Hippocampal formation (tissue), 2 donors: ENCODE data around the gene SPATS1.

ENCODE experiments used
- DNase-seq, 2 donors: peaks; one replicate each; lab custom pipeline; 2025; lab: John Stamatoyannopoulos, UW

Gene SPATS1, protein sequence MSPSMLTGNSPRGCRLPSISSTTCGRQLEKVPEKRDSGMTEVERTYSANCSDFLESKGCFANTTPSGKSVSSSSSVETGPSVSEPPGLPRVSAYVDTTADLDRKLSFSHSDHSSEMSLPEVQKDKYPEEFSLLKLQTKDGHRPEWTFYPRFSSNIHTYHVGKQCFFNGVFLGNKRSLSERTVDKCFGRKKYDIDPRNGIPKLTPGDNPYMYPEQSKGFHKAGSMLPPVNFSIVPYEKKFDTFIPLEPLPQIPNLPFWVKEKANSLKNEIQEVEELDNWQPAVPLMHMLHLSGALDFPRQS

DNA sequence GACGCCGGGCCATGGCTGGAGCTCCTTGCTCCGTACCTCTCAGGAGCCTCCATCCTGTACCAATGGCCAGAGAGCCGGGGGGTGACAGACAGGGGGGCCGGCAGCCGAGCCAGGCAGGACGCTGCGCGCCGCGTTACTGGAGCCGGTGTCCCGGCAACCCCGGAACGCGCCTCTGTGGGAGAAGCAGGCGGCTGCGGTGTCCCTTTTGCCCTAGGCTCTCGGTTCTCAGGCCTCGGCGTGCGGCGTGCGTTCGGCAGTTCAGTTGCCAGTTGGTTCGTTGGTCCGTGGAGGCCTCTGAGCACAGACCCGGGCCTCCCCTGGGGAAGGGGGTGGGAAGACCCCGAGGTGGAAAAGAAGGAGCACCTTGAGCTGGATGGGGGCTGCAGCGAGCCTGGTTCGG is at the start of gene SPATS1:
Gene SPATS1, plus strand, starts transcription at position 162 of the 400 bp plus-strand sequence. CDS start 446 bp downstream, outside the sequence.
- DNase-seq: no peak

DNA sequence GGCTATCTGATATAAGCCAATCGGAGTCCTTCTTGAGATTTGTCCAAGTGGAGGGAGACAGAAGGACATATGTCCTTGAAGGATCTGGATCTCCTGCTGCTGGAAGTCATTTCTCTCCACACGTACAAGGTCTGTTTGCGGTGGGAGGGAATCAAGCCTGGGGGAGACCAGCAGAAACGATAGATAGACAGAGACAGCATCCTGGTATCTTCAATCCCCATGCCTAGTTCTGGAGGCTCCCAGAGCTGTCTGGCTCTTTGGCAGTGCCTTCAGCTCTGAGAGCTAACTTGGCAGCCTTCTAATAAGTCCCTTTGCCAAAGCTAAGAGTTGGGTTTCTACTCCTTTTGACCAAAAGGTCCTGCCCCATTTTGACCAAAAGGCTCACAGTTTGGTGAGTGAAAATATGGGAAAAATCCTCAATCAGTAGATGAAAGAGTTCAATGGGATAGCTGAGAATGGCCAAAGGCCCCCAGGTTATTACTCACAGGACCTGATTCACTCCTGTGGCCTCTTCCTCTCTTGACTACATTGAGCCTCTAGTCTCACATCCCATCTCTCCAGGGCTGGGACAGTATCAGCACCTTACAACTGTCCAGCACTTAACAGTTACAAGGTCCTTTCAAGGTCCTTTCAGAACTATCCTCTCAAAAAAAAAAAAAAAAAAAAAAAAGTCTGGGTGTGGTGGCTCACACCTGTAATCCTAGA is 49.6 kb upstream of the SPATS1 start:
- DNase-seq: no peak

DNA sequence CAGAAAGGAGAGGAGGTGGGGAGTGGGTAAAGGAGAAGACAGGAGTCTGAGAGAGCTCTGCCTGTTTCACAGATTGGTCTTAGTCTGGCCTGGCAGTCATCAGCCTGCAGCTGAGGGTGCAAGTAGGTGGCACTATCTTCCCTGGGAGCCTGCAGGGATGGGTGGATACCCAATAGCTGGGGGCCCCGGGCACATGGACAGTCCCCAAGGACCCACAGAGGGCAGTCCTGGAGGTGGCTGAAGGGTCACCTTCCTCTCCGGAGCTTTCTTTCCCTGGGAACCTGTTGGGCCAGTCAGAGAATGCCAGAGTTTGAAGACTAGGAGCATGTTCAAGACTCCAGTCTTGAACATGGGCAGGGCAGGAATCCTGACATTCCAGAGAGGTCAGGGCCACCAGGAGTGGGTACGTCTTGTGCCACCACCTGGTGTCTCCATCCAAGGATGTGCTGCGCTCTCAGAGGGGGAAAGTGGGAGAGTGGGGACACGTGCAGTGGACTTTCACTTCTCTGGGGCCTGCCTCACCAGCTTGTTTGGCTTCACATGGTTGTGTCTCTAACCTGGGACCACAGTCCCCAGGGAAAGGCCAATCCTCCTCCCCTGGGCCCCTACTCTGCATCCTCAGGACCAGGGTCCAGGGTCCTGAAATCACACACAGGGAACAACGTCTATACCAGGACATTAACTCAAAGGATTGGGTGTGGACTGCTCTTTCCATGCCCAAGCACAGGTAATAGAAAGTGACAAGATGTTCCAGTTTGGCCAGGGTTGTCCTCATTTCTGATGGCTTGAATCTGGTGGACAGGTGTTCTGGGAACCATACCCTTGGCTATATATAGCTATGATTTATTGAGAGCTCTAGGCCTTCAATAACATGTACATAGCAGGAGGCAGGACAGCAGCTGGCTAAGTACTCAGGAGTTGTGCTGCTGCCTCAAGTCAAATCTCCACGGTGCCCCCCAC is 47.3 kb upstream of the SPATS1 start:
- no peak for DNase-seq

DNA sequence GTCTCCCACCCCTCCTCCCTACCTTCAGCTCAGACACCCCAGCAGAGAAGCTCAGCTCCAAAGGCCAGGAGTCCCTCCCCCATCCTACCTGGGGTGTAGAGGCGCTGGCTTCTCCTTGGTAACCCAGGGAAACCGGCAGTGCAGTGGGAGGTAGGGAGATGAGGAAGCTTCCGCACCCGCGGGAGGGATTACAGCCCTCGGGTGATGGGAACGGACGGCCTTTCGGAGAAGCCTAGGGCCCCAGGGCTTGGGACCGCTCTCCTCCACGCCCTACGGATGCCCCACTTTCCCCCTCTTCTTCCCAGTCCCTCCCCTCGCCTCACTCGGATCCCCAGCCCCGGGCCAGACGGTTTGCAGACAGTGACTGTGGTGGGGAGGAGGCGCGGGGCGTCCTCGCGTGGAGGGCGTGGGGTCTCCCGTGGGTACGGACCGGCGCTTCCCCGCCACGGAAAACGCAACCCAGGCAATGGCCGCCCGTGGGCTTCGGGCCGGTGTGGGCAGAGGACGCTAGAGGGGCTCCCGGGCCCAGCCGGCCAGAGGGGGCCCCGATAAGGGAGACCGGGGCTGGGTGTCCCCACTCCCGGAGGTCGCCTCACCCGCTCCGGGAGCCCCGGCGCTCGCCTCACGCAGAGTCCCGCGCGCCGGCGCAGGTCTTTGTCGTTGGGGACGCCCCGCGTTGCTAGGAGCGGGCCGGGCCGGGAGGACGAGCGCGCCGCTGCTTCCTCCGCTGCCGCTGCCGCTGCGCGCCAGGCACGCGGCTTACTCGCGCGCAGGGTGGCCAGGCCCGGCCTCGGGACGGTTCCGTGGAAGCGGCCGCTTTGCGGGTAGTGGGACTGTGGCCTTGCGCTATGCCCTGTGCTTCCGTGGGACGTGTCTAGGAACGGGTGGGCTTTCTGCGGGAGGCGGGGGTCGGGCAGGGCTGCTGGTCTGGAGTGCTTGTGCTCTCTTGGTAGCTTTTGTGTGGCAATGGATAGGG is 45.1 kb upstream of the SPATS1 start:
- DNase-seq: no peak

DNA sequence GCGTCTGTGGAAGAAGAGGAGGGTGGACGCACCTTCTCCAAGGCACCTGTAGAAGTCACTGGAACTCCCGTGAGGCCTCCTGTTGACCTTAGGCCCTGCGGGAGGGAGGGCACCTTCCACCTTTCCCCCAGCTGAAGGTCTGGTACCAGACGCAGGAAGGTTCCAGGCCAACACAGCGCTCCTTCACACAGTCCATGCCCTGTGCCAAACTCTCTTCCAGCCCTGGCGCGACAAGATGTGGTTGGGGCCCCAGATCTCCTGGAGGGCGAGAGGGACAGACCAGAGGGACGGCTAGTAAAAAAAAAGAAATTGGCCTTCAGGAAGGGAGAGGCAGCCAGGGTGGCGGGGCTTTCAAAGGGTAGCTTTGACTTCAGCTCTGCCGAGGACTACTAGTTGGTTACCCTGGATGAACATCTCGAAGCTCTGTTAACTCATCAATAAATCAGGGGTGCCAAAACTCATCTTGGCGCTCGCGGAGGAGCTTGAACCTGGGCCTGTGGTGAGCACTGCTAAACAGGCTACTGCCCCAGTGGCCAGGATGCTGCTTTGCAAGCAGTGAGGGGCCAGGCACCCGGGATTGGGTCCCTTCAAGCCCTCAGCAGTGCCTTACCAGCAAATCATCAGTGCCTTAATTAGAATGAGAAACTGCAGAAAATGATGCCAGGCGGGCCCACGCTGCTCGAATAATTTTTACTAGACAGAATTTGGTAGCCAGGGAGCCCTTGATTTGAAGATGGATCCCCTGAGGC is 44.2 kb upstream of the SPATS1 start:
- peak in 1 of 2 donors; percentile 15 for DNase-seq

DNA sequence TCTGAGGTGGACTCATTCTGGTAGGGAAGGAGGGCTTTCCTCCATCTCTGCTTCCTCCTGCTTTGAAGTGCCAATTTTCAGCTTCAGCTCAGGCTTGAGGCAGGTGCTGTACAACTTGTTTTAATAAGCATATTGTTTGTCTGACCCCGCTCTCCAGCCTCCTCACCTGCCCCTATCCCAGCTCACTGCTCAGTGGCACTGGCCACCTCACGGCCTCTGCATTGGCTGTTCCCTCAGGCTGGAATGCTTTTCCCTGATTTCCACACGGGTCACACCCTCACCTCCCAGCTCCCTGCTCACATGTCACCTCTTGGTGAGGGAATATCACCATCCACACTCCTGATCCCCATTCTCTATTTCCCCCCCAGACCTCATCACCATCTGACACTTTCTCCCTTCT is 43.6 kb upstream of the SPATS1 start:
- no peak for DNase-seq

DNA sequence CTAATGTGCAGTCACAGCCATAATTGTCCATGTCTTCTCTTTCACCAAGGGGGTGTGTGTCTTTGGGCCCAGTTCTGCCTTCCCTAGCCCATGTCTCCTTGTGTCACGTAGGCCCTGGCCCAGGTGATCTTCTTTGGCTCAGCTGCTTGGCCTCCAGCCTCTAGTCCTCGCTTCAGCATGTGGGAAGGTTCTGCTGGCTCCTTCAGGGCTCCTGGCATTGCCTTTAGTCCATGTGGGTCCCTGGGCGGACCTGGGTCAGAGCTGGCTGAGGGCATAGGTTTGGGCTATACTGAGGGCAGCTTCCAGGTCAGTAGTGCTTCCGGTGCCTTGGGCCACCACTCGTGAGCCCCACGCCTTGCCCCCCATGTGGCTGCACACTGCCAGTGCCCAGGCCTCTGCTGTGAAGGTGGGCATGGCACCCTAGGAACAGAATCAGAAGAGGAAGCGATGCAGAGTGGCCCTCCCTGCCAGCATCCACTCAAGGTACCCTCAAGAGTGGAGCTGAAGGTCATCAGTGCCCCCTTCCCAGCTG is 42.1 kb upstream of the SPATS1 start:
- DNase-seq: no peak

DNA sequence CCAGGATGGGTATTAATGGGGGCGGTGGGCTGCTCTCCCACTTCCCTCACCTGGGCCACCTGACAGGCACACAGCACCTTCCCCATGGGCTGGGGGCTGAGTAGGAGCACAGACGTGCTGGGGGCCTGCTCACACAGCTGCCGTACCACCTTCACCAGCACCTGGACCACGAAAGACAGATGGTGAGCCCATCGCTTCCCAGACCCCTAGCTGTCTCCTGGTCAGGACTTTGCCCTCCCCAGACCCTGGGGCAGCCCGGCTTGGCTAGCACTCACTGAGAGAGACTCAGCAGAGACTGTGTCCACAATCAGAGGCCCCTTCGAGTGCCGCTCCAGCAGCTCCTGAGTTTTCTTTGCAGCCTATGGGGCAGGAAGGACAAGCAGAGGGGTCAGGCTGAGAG is 41.3 kb upstream of the SPATS1 start:
- no peak for DNase-seq

DNA sequence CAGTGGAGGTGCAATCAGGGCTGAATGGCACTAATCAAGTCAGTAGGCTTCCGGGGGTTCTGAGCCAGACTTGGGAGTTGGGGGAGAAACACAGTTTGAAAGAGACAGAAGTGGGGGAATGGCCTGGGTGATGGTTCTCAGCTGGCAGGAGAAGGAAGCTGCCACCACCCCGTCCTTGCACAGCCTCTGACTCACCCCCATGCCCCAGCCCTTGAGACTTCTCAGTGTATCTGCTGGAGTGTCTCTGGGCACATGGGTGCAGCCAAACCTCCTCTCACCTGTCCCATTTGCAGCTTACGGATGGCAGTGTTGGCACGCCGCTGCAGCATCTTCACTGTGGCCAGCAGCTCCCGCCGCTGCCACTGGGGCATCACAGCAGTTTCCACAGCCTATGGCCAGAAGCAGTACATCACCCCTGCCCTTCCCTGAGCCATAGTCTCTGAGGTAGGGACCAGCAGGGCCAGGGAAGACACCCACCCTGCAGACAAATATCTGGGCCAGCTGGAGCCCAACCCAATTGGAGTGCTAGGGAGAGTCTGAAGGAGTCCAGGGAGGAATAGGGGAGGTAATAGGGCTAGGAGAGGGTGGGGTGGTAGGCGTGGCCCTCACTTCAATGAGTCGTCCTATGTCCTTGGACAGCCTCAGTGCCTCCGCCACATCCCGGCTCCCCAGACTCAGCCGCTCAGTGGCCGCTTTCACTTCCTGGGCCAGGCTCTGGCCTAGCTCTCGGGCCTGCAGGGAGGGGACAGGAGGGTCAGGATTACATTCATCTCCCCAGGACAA is 40.5 kb upstream of the SPATS1 start:
- no peak for DNase-seq

DNA sequence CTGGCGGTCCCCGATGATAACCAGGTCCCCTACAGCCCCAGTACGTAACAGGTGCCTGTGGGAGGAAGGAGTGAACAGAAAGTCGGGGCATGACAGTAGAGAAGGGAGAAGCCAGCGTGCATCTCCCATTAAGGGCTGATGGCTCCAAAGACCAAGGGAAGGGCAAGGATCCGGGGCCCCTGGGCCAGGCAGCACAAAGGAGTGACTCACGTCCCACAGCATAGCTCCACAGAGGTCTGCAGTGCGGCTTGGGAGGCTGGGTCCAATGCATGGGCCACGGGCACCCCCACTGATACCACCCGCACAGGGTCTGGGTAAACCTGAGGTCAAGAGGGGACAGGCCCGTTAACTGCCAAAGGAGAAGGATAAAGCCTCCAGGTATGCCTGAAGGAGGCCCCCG is 39.6 kb upstream of the SPATS1 start:
- DNase-seq: no peak

DNA sequence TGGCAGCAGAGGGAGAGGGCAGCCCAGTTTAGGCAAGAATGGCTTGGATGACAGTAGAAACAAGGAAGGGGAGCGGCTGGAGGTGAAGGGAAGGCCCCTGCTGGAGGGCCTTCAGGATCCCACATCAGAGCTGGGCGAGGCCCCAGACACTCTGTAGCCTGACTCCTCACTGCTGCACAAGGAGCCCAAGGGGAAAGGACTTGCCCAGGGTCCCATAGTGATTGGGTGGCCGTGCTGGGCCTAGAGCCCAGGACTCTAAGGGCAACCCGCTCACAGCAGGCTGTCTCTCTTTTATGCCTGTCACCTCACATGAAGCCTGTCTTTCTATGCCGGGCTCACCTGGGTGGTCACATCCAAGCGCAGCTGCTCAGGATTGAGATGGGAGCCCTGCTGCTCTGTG is 38.6 kb upstream of the SPATS1 start:
- DNase-seq: no peak

DNA sequence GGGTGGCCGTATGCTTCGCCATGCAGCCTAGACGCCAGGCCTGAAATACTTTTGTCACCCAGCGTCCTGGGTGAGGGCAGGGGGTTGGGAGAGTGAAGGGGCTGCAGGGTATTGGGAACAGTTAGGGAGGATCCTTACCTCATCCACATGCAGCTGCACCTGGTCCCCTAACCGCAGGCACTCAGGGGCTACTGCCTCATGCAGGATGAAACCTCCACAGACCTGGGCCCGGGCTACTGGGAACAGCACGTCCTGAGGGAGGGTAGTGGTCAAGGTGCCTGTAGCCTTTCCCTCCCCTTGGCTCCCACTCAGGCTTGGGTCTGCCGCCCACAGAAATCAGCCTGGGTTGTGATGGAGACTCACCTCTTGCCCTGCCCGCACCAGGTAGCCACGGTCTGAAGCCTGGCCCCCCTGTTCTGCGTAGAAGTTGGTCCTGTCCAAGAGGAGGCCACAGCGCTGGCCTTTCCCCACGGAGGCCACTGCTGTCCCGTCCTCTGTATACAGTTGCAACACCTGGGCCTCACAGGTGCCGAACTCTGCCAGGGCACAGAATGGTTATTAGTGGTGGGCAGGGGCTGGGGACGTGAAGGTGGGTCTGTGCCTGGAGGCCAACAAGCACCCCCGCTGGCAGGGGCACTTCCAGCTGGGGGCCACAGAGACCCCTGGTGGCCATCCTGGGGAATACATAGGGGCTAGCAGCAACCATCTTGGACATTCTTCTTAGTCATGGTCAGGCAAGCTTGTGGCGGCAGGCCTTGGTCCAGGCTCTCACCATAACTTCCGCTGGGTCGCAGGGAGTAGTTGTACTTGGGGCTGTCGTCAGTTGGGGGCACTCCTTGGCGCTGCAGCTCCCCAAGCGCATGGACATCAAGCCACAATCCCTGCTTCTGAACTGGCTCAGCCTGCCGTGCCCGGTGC is 37.9 kb upstream of the SPATS1 start:
- no peak for DNase-seq

DNA sequence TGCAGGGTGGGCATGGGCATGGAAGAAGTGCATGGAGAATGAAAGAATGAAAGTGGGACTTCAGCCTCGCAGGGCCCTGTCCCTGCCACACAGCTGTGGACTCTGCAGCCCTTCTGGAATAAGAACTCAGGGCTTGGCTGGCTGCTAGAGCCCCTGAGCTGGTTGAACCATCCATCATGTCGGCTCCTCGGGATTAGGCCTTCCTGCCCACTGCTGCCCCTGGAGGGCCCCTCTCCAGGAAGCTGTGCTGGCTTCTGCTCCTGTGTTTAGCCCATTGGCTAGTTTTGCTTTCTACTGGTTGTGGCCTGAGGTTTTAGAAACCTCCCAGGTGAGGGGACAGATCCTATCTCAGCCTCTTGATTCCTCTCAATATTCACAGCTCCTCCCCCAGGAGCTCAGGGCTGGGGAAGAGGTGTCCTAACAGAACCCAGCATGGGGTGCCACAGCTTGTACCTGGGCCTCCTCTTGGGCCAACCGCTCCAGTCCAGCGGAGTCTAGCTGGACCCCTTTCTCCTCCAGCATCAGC is 37.2 kb upstream of the SPATS1 start:
- DNase-seq: no peak

DNA sequence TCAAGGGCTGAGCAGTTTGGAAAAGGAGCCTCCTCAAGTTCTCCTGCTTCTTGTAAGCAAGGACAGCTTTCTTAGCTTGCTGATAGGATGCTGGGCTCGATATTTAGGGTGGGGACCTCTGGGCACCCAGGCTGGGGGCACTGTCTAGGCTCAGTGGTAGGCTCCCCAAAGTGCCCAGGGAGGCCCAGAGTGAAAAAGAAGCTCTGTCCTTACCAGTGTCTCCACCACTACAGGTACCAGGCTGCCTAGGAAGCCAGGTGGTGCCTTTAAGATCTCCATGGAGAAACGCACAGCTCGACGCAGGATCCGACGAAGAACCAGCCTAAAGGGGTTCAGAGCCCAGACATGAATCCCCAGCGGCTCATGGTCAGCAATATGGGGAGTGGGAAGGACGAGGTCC is 35.7 kb upstream of the SPATS1 start:
- DNase-seq: no peak

DNA sequence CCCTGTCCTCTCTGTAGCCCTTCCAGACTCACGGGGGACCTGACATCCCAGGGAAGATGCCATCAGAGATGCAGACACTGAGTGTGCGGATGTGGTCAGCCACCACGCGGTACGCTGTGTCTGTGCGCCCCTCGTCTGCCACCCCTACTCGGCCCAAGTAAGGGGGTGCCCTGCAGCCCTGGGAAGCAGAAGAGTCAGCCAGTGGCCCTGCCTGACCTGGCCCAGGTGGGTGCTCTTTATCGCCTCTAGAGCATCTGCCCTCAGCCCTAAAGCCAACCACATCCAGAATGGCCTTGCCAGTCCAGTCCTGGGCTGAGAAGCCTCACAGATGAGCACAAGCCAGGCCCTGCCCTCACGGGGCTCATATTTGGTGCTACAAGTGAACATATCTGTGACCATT is 35.2 kb upstream of the SPATS1 start:
- no peak for DNase-seq

DNA sequence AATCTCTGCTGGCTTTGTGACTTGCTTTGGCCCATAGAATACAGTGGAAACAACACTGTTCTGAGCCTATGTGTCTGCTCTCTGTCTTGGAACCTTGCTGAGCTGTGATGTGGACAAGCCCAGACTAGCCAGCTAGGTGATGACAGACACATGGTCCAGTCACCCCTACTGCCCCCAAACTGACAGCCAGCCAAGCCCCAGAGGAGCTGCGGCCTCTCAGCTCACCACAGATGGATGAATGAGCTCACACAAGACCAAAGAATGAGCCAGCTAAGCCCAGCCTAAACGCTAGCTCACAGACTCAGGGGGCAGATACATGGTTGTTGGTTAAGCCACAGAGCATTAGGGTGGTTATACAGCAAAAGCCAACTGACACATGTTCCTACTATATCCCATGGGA is 33.4 kb upstream of the SPATS1 start:
- no peak for DNase-seq

DNA sequence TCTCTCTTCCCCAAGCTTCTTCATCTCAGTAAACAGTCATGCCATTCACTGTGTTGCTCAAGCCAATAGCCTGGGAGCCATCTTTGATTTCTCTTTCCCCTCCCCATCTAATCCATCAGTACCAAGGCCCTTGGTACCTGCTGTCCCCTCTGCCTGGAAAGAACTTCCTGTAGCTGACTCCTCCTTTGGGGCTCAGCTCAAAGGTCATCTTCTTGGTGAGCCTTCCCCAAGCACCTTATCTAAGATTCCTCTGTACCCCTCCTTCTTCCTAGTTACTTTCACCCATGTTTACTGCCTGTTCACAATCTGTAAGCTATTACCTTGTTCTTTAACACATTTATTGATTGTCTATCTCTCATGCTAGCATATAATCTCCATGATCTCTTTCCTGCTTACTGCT is 32.8 kb upstream of the SPATS1 start:
- no peak for DNase-seq

DNA sequence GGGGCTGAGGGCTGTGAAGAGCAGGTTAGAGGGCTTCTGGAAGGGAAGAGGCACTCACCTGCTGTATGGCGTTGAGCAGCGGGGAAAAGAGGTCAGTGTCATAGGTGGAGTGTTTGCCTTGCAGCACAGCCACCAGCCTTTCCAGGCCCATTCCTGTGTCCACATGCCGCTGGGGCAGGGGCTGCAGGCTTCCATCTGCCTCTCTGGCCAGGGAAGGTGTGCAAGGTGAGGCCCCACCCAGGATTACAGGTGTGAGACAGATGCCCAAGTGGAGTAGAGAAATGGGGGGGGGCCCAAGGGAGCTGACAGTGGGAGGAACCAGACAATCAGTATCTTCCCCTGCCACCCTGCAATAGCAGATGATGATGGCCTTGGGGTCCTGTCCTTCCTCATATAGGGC is 32.2 kb upstream of the SPATS1 start:
- no peak for DNase-seq
